CD14-positive monocyte (primary cell): Measurements from ENCODE around the gene SCUBE1. TPM values are rescaled to one million over a fixed set of nuclear protein-coding genes. Genes with fewer than 3 reads are reported as not detected.

Experiments used
- DNase-seq, 3 donors: peaks; one replicate each; pipeline ENCODE4 v3.0.0-alpha.2; 2011 to 2022
- H2AFZ ChIP-seq: 2 replicates; pipeline ENCODE4 v1.6.0; 2012; ENCODE audit warnings: mild to moderate bottlenecking, low read depth, low read length, inconsistent platforms; ENCODE audit not compliant: insufficient read depth, poor library complexity, severe bottlenecking
- H3K27ac ChIP-seq, 2 donors: 1 replicate in 1 of 2; 2 replicates in 1 of 2; pipeline ENCODE4 v1.5.1; 2012 to 2013; ENCODE audit warnings: low read length in 2 of 2, control low read depth in 1 of 2, inconsistent platforms in 1 of 2, low read depth in 1 of 2, mild to moderate bottlenecking in 1 of 2
- H3K27me3 ChIP-seq, 2 donors: one replicate each; pipeline versions ENCODE4 v1.6.0 to v1.6.1; 2011 to 2013; ENCODE audit warnings: low read length in 2 of 2; ENCODE audit not compliant: control insufficient read depth in 2 of 2, insufficient read depth in 2 of 2
- H3K36me3 ChIP-seq, 2 donors: replicated peaks in 1 of 2; 1 replicate in 1 of 2; 2 replicates in 1 of 2; pipeline versions ENCODE4 v1.5.1 to v1.6.1; 2012 to 2013; ENCODE audit warnings: low read length in 2 of 2, control low read depth in 1 of 2, inconsistent platforms in 1 of 2, mild to moderate bottlenecking in 1 of 2; ENCODE audit not compliant: insufficient read depth in 2 of 2, control insufficient read depth in 1 of 2
- H3K4me1 ChIP-seq, 2 donors: 1 replicate in 1 of 2; 2 replicates in 1 of 2; pipeline versions ENCODE4 v1.5.1 to v1.6.1; 2012 to 2013; ENCODE audit warnings: low read length in 2 of 2, control low read depth in 1 of 2, inconsistent platforms in 1 of 2, mild to moderate bottlenecking in 1 of 2, moderate library complexity in 1 of 2; ENCODE audit not compliant: insufficient read depth in 2 of 2, control insufficient read depth in 1 of 2
- H3K4me2 ChIP-seq: replicated peaks from 2 replicates; pipeline ENCODE3; 2012; ENCODE audit warnings: low read length, moderate library complexity, mild to moderate bottlenecking; ENCODE audit not compliant: poor library complexity, severe bottlenecking; ENCODE audit errors: extremely low read depth
- H3K4me3 ChIP-seq, 3 experiments: fragments of 200-600 bp in 1 of 3; sonication (generic) in 1 of 3; replicated peaks in 1 of 3; 1 replicate in 2 of 3; 2 replicates in 1 of 3; pipeline ENCODE4 v1.5.1; 2011 to 2013; ENCODE audit warnings: low read length in 3 of 3, mild to moderate bottlenecking in 3 of 3, control low read depth in 2 of 3, low read depth in 2 of 3, inconsistent platforms in 1 of 3, moderate library complexity in 1 of 3
- H3K79me2 ChIP-seq: 2 replicates; pipeline ENCODE4 v1.6.0; 2012; ENCODE audit warnings: mild to moderate bottlenecking, control low read depth, inconsistent platforms, low read length, moderate library complexity; ENCODE audit not compliant: insufficient read depth
- H3K9ac ChIP-seq: 2 replicates; pipeline ENCODE4 v1.6.0; 2017; ENCODE audit warnings: low read length, mild to moderate bottlenecking; ENCODE audit not compliant: insufficient read depth, poor library complexity, severe bottlenecking
- H3K9me3 ChIP-seq, 2 donors: replicated peaks in 1 of 2; 1 replicate in 1 of 2; 2 replicates in 1 of 2; pipeline versions ENCODE4 v1.5.1 to v1.6.1; 2012 to 2013; ENCODE audit warnings: low read length in 2 of 2, control low read depth in 1 of 2; ENCODE audit not compliant: control insufficient read depth in 1 of 2, insufficient read depth in 1 of 2
- H4K20me1 ChIP-seq: 2 replicates; pipeline ENCODE4 v1.6.0; 2012; ENCODE audit warnings: mild to moderate bottlenecking, low read length, control low read depth, moderate library complexity; ENCODE audit not compliant: insufficient read depth
- H3K27ac Mint-ChIP-seq, 7 donors: one replicate each; pipeline ENCODE4 v1.8.0; 2020; ENCODE audit warnings: mild to moderate bottlenecking in 7 of 7, mixed read lengths in 7 of 7, moderate library complexity in 6 of 7, inconsistent platforms in 2 of 7
- H3K27me3 Mint-ChIP-seq, 3 donors: one replicate each; pipeline ENCODE4 v1.8.0; 2021 to 2022; ENCODE audit warnings: low read depth in 3 of 3, mild to moderate bottlenecking in 3 of 3, mixed read lengths in 3 of 3, moderate library complexity in 3 of 3, inconsistent platforms in 1 of 3
- H3K36me3 Mint-ChIP-seq, 2 donors: one replicate each; pipeline ENCODE4 v1.8.0; 2020; ENCODE audit warnings: mixed read lengths in 2 of 2, inconsistent platforms in 1 of 2, mild to moderate bottlenecking in 1 of 2
- H3K4me1 Mint-ChIP-seq: one replicate; pipeline ENCODE4 v1.8.0; 2020; ENCODE audit warnings: mild to moderate bottlenecking, mixed read lengths
- H3K4me3 Mint-ChIP-seq, 2 donors: one replicate each; pipeline ENCODE4 v1.8.0; 2020; ENCODE audit warnings: mild to moderate bottlenecking in 2 of 2, mixed read lengths in 2 of 2, moderate library complexity in 1 of 2
- H3K9me3 Mint-ChIP-seq, 7 donors: one replicate each; pipeline ENCODE4 v1.8.0; 2020 to 2022; ENCODE audit warnings: mixed read lengths in 7 of 7, mild to moderate bottlenecking in 6 of 7, moderate library complexity in 6 of 7, inconsistent platforms in 2 of 7
- CTCF ChIP-seq: fragments of 200-600 bp; IDR thresholded peaks from one replicate; pipeline ENCODE4 v1.8.0; 2022; ENCODE audit warnings: antibody characterized with exemption, mild to moderate bottlenecking
- WGBS: methylation state at CpG from one replicate; pipeline ENCODE4 v1.1.5; 2013; ENCODE audit warnings: missing lambda C conversion rate; ENCODE audit not compliant: insufficient coverage; 5-methylcytosine and 5-hydroxymethylcytosine counted together
- intact Hi-C, 2 donors: fragments of 100-400 bp; cut with micrococcal nuclease; formaldehyde crosslinking; loops; one replicate each; pipeline versions ENCODE4 v1.15.0 to v1.15.1; 2023
- polyA plus RNA-seq, 3 donors: library from polyadenylated mRNA; depleted of rRNA in 1 of 3; unstranded in 2 of 3; stranded (reverse) in 1 of 3; fragments of 300-500 nt in 2 of 3; fragments of >200 nt in 1 of 3; fragmentation: Illumina TruSeq in 2 of 3; gene quantifications; 1 replicate in 2 of 3; 2 replicates in 1 of 3; pipeline ENCODE4 v1.2.3, GENCODE V29; 2012 to 2021

The SCUBE1 gene
- polyA plus RNA-seq, 3 donors = 0.20 to 0.32 (median 0.26) TPM

- H3K9ac ChIP-seq = peak overlapping the region; percentile 21
- H3K27ac ChIP-seq = peak overlapping the region; percentile 20 to 78
- H3K27me3 ChIP-seq = no peaks in the 10 kb centered on the region
- H3K4me2 ChIP-seq = no peak overlapping the region
- peaks cover 92% of the 10 kb centered on the region for H4K20me1 ChIP-seq
- Mint-ChIP-seq H3K4me3 (peak overlapping the region in 1 of 2 donors; percentile 11), H3K27ac (peak overlapping the region in 6 of 7 donors; percentile 64 to 91 (median 83)), H3K4me1 (peaks cover 64% of the 10 kb centered on the region), H3K27me3 (peaks cover 0 to 2% (median 0%) of the 10 kb centered on the region in 3 donors), H3K36me3 (peaks cover 23 to 62% of the 10 kb centered on the region in 2 donors), H3K9me3 (peaks cover 0 to 2% (median 0%) of the 10 kb centered on the region in 7 donors)
- no peak overlapping the region for H3K4me3 ChIP-seq
- WGBS = 95% methylated on average over 7 of the region's 9 CpGs
- DNase-seq = no peak
- TF ChIP-seq CTCF = no peak
- H3K9me3 ChIP-seq = no peaks in the 10 kb centered on the region
- intact Hi-C loops = loop anchor here in 1 of 2 donors (10.0 kb wide), 2 partner anchors 143 to 223 kb away; partner anchors contain the start of gene PACSIN2
- peaks cover 81% of the 10 kb centered on the region for H3K79me2 ChIP-seq
- H3K4me1 ChIP-seq = peaks cover 71 to 75% of the 10 kb centered on the region in 2 donors
- no peak overlapping the region for H2AFZ ChIP-seq
- H3K36me3 ChIP-seq = peaks cover 31 to 58% of the 10 kb centered on the region in 2 donors
These were observed 185.2 kb downstream of the SCUBE1 start for GRCh38 chr22:43157874-43158546.

GRCh38 chr22:43156413-43156812 is 186.8 kb downstream of the SCUBE1 start:
- Histone ChIP-seq H3K4me2 (peak overlapping the region; percentile 79), H4K20me1 (peaks cover 82% of the 10 kb centered on the region), H3K4me3 (peak overlapping the region in 1 of 3 experiments; percentile 98), H3K27ac (peak overlapping the region; percentile 79 to 87), H3K4me1 (peaks cover 63 to 78% of the 10 kb centered on the region in 2 donors), H3K36me3 (peaks cover 22 to 42% of the 10 kb centered on the region in 2 donors), H2AFZ (no peak overlapping the region), H3K27me3 (no peaks in the 10 kb centered on the region), H3K9me3 (no peaks in the 10 kb centered on the region), H3K9ac (no peak overlapping the region), H3K79me2 (peaks cover 97% of the 10 kb centered on the region)
- intact Hi-C loops = loop anchor here in 1 of 2 donors (10.0 kb wide), 2 partner anchors 142 to 222 kb away; partner anchors contain the start of gene PACSIN2
- H3K36me3 Mint-ChIP-seq = peaks cover 15 to 46% of the 10 kb centered on the region in 2 donors
- H3K9me3 Mint-ChIP-seq = peaks cover 0 to 2% (median 0%) of the 10 kb centered on the region in 7 donors
- H3K4me3 Mint-ChIP-seq = no peak overlapping the region
- WGBS = 75% methylated on average over 7 of the region's 12 CpGs
- peaks cover 0 to 2% (median 0%) of the 10 kb centered on the region in 3 donors for H3K27me3 Mint-ChIP-seq
- H3K27ac Mint-ChIP-seq = peak overlapping the region in 6 of 7 donors; percentile 72 to 96 (median 94)
- no peak for DNase-seq
- TF ChIP-seq CTCF = no peak
- H3K4me1 Mint-ChIP-seq = peaks cover 63% of the 10 kb centered on the region
